Esophagus muscularis mucosa (tissue), 4 donors: ENCODE measurements around the gene SIK3. TPM values are rescaled to one million over a fixed set of nuclear protein-coding genes. Genes with fewer than 3 reads are reported as not detected.

ENCODE experiments used
- DNase-seq: peaks from one replicate; pipeline ENCODE4 v3.0.0-alpha.2; 2017; ENCODE audit errors: extremely low spot score
- H3K27ac ChIP-seq, 4 donors: fragments of 200-600 bp; sonication (generic); replicated peaks in 1 of 4; 1 replicate in 3 of 4; 2 replicates in 1 of 4; pipeline ENCODE4 v1.5.1; 2016 to 2019; ENCODE audit warnings: mild to moderate bottlenecking in 1 of 4
- H3K27me3 ChIP-seq, 4 donors: fragments of 200-600 bp; sonication (generic); one replicate each; pipeline versions ENCODE4 v1.5.1 to v1.6.0; 2016 to 2019
- H3K36me3 ChIP-seq, 4 donors: fragments of 200-600 bp; sonication (generic); one replicate each; pipeline ENCODE4 v1.5.1; 2016 to 2019
- H3K4me1 ChIP-seq, 4 donors: fragments of 200-600 bp; sonication (generic); one replicate each; pipeline ENCODE4 v1.5.1; 2016 to 2019
- H3K4me3 ChIP-seq, 4 donors: fragments of 200-600 bp; sonication (generic); 1 replicate in 2 of 4; 2 replicates in 2 of 4; pipeline ENCODE4 v1.5.1; 2016 to 2019; ENCODE audit warnings: mild to moderate bottlenecking in 4 of 4, moderate library complexity in 1 of 4
- H3K9me3 ChIP-seq, 4 donors: fragments of 200-600 bp; sonication (generic); 1 replicate in 3 of 4; 2 replicates in 1 of 4; pipeline ENCODE4 v1.5.1; 2016 to 2019
- CTCF ChIP-seq, 3 experiments: fragments of 200-600 bp in 2 of 3; fragments of 450-650 bp in 1 of 3; sonication (generic) in 2 of 3; IDR thresholded peaks; one replicate each; pipeline ENCODE4 v1.5.1; 2017 to 2019; ENCODE audit warnings: antibody characterized with exemption in 3 of 3, mild to moderate bottlenecking in 2 of 3, moderate library complexity in 1 of 3
- EP300 ChIP-seq: sonication (generic); formaldehyde crosslinking; IDR thresholded peaks from one replicate; pipeline ENCODE4 v1.6.1; 2017; ENCODE audit warnings: antibody characterized with exemption
- POLR2A ChIP-seq: fragments of 450-650 bp; IDR thresholded peaks from one replicate; pipeline ENCODE4 v1.6.1; 2017; ENCODE audit warnings: antibody characterized with exemption, moderate library complexity, mild to moderate bottlenecking, low read depth
- POLR2AphosphoS5 ChIP-seq, 2 donors: sonication (generic); formaldehyde crosslinking; IDR thresholded peaks; one replicate each; pipeline ENCODE4 v1.6.1; 2017; ENCODE audit warnings: antibody characterized with exemption in 2 of 2
- WGBS: methylation state at CpG from one replicate; pipeline ENCODE4 v1.1.5; 2018; 5-methylcytosine and 5-hydroxymethylcytosine counted together
- intact Hi-C: fragments of 100-400 bp; cut with DNase I; formaldehyde crosslinking; loops from one replicate; pipeline ENCODE4 v1.15.1; 2023
- total RNA-seq, 4 donors: library from RNA; depleted of rRNA; stranded (reverse); fragments of >200 nt; gene quantifications; one replicate each; pipeline versions ENCODE4 v1.1.0 to v1.2.1, GENCODE V29; 2016

SIK3 gene
- total RNA-seq, 4 donors from 2014 or later: 39.5 to 53.5 (median 42.3) TPM

DNA sequence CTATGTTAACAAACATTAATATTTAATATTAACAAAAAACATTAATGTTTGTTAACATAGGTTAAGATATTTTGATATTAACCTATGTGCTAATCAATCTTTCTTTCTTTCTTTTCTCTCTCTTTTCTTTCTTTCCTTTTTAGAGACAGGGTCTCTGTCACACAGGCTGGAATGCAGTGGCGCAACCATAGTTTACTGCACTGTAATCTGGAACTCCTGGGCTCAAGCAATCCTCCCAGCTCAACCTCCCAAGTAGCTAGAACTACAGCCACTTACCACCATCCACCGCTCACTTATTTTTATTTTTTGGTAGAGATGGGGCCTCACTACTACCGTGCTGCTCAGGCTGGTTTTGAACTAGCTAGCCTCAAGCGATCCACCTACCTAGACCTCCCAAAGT is 13.2 kb downstream of the SIK3 start:
- no peak overlapping the region for H3K4me3 ChIP-seq
- H3K4me1 ChIP-seq: peaks cover 27 to 84% (median 78%) of the 10 kb centered on the region in 4 donors
- H3K36me3 ChIP-seq: no peaks in the 10 kb centered on the region
- no peak for TF ChIP-seq POLR2A
- TF ChIP-seq CTCF (IDR thresholded peaks at IDR 0.05): no peak
- TF ChIP-seq POLR2AphosphoS5 (IDR thresholded peaks at IDR 0.05): no peak
- TF ChIP-seq EP300: no peak
- no peaks in the 10 kb centered on the region for H3K27me3 ChIP-seq
- no peak overlapping the region for H3K27ac ChIP-seq
- DNase-seq: no peak
- H3K9me3 ChIP-seq: no peaks in the 10 kb centered on the region
- intact Hi-C loops: loop anchor here (10.0 kb wide), 1 partner anchor 70 kb away; no protein-coding TSS in a partner anchor
- WGBS: 97% methylated on average over 4 of the region's 4 CpGs

DNA sequence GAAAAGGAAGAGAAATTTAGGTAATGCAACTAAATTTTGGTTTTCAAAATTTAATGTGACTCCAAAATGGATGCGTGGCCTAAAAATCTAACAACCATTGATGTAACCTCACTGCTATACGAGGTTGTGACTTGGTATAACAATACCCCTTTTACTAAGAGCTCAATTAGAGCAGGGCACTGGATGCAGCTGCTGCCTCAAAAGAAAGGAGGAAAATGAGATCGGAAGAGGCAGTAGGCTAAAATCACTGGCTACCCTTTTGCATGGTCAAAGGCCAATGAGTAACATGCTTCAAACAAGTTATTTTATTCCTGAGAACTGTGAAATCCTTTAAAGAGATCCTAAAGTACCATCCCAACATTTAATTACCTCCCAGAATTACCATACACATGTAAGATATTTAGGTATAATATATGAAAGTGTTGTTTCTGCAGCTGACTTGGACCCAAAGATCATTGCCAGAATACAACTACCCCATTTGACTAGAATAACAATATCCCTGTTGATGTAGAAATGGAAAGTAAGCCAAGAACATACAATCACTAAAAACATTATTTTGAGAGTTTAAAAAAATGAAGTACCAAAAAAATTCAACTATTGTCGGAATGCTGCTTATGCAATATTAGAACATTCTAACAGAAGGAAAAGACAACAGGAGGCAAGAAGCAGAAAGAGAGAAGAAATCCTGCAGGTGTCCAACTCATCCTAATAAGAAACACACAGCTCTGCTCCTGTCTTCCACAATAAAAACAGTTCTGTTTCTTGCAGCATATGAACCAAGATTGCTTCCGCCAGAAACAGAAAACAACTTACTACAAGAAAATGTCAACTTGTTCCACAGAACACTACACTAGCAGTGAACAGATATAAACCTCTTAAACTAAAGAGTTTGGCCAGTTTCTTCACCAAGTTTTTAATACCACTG is 15.0 kb downstream of the SIK3 start:
- Histone ChIP-seq H3K4me1 (peaks cover 22 to 81% (median 74%) of the 10 kb centered on the region in 4 donors), H3K27ac (peak overlapping the region in 3 of 4 donors; percentile 15 to 28 (median 17)), H3K9me3 (no peaks in the 10 kb centered on the region), H3K27me3 (no peaks in the 10 kb centered on the region), H3K4me3 (peak overlapping the region in 2 of 4 donors; percentile 7 to 8), H3K36me3 (no peaks in the 10 kb centered on the region)
- no peak for DNase-seq
- intact Hi-C loops: loop anchor here (10.0 kb wide), 1 partner anchor 68 kb away; no protein-coding TSS in a partner anchor
- TF ChIP-seq CTCF (IDR thresholded peaks at IDR 0.05) (no peak), EP300 (no peak), POLR2A (no peak), POLR2AphosphoS5 (IDR thresholded peaks at IDR 0.05) (no peak)
- 70% methylated on average over 5 of the region's 5 CpGs for WGBS

GRCh38 chr11:117081908-117082307 is 16.3 kb downstream of the SIK3 start:
- H3K9me3 ChIP-seq: no peaks in the 10 kb centered on the region
- WGBS: 96% methylated on average over 1 of the region's 1 CpG
- no peaks in the 10 kb centered on the region for H3K36me3 ChIP-seq
- no peak overlapping the region for H3K4me3 ChIP-seq
- no peak for DNase-seq
- intact Hi-C loops: loop anchor here (10.0 kb wide), 1 partner anchor 67 kb away; no protein-coding TSS in a partner anchor
- peaks cover 30 to 82% (median 76%) of the 10 kb centered on the region in 4 donors for H3K4me1 ChIP-seq
- no peaks in the 10 kb centered on the region for H3K27me3 ChIP-seq
- no peak for TF ChIP-seq POLR2AphosphoS5 (IDR thresholded peaks at IDR 0.05)
- TF ChIP-seq EP300: no peak
- no peak for TF ChIP-seq CTCF (IDR thresholded peaks at IDR 0.05)
- TF ChIP-seq POLR2A: no peak
- H3K27ac ChIP-seq: no peak overlapping the region

- no peak for TF ChIP-seq POLR2AphosphoS5 (IDR thresholded peaks at IDR 0.05)
- no peak for TF ChIP-seq EP300
- no peak for TF ChIP-seq POLR2A
- no peak for TF ChIP-seq CTCF (IDR thresholded peaks at IDR 0.05)
- no peaks in the 10 kb centered on the region for H3K36me3 ChIP-seq
- WGBS: 94% methylated on average over 5 of the region's 5 CpGs
- no peak overlapping the region for H3K4me3 ChIP-seq
- no peak for DNase-seq
- H3K4me1 ChIP-seq: peaks cover 33 to 75% (median 71%) of the 10 kb centered on the region in 4 donors
- H3K9me3 ChIP-seq: no peaks in the 10 kb centered on the region
- H3K27ac ChIP-seq: no peak overlapping the region
- intact Hi-C loops: loop anchor here (10.0 kb wide), 1 partner anchor 66 kb away; no protein-coding TSS in a partner anchor
- no peaks in the 10 kb centered on the region for H3K27me3 ChIP-seq
These were observed 17.9 kb downstream of the SIK3 start for GRCh38 chr11:117080370-117080769.
